C4-2B (cell line): Measurements from ENCODE around the gene RGS7BP.

Source experiments
- CTCF ChIP-seq: fragments of 450-650 bp; conservative IDR thresholded peaks from 2 replicates; pipeline ENCODE4 v1.5.1; 2017; ENCODE audit warnings: mild to moderate bottlenecking
- ZFX ChIP-seq: fragments of 450-650 bp; IDR thresholded peaks from 2 replicates; pipeline ENCODE4 v1.6.1; 2017

- TF ChIP-seq CTCF (no peak), ZFX (no peak)
Measured at GRCh38 chr5:64566310-64566916, 60.6 kb downstream of the RGS7BP start.
